ENCODE measurements around the gene NT5M.

GRCh38 chr17:17364338-17364667, 61.1 kb downstream of the NT5M start:
- TF ChIP-seq CTCF (IDR thresholded peaks at IDR 0.05) (no peak), POLR2A (IDR thresholded peaks at IDR 0.05) (no peak)
